Ureter (tissue), 1 donor: Measurements from ENCODE around the gene CAP1. TPM values are rescaled to one million over a fixed set of nuclear protein-coding genes. Genes with fewer than 3 reads are reported as not detected.
A peak's percentile ranks its signal among the peaks of the same experiment; 100 is the strongest.
"Not testable (repeated sequence)": the region's sequence is repeated elsewhere in the genome, so short reads cannot be mapped to it uniquely, and the experiment has no call there.

Experiments used
- DNase-seq: peaks from one replicate; pipeline ENCODE4 v3.0.0-alpha.2; 2020; ENCODE audit warnings: low spot score
- total RNA-seq: library from RNA; stranded (reverse); gene quantifications from one replicate; pipeline ENCODE4 v1.2.4, GENCODE V29; 2023
- donor health status: DM: yes; HTN: yes; CAD: no.

Gene CAP1
- total RNA-seq, 1 donor from 2014 or later: 351 TPM

DNA sequence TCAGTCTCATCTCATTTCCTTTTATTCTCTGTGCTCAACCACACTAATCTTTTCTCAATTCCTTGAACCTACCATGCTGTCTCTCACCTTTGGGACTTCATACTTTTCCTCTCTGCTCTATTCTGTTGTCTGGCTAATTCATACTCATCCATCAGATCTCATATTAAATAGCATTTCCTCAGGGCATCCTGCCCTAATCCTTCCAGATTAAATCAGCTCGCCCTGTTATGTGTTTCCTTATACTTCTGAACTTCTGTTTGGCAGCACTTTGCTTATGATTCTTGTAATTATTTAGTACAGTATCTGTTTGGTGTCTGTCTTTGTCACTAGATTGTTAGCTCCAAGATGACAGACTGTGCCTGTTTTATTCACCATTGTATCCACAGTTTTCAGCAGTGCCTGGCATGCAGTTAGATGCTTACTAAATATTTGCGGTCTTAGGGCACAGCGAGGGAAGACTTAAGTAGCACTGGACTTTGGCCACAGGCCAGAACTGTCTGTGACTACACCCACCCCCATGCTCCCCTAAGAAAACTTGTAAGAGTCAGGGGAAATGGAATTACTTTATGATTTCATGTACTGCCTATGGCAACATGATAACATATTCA lies 9.9 kb upstream of the CAP1 start:
- DNase-seq: no peak

GRCh38 chr1:40032240-40032891 lies 8.2 kb upstream of the CAP1 start:
- no peak for DNase-seq

DNA sequence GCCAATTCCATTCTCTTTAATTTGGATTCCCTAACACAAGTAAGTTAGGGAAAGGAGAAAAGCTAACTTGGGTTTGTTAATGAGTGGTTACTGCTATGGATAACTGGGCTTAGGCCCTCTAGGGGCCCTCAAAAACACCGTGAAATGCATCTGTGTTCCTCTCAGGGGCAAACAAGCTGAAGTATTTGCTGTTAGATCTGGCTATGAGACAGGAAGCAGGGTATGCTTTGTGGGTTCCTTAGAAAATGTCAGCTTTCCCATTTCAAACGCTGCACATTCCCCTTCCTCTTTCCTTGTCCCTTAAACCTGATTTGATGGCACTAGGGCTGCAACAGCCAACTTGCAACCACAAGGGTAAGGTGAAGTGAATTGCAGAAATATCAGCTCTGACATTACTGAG lies 5.7 kb upstream of the CAP1 start:
- DNase-seq: no peak

- peak; percentile 72 for DNase-seq
Observed at GRCh38 chr1:40036574-40036973, 4.0 kb upstream of the CAP1 start.

GRCh38 chr1:40037254-40037653 lies 3.3 kb upstream of the CAP1 start:
- DNase-seq: not testable (repeated sequence)

DNA sequence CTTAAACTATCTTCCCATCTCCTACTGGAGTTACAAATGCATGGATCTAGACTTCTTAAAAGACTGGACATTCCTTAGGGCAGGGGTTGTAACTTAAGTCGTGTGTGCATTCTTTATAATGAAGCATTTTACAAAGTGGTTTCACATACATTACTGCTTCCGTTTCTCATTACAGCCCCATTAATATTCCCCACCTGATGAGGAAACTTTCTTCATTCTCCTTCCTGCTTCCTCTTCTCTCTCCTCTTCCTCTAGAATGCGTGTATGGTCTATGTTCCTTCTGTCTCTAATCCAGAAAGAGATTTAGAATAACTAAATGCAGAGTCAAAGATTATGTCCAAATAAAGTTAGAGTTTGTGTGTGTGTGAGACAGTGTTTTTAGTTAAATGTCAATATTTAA lies 1.8 kb upstream of the CAP1 start:
- DNase-seq: no peak

DNA sequence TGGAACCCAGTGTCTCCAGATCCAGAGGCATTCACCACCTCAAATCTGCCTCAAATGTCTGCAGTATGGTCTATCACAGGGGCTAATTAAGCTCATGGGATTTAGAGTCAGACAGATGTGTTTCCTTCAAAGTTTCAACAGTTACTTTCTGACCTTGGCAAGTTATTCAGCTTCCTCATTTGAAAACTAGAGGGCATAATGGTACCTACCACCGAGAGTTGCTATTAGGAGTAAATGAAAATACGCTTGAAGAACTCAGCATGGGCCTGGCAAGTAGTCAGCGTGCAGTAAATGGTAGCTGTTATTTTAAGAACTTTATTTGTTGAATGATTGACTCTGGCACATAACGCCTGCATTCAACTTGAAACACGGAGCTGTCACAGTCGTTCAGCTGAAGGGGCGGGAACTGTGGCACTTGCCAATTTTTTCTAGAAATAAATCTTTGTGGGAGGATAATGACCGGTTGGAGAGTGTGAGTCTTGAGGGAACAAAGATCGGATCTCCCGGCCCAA lies 1.2 kb upstream of the CAP1 start:
- no peak for DNase-seq

DNA sequence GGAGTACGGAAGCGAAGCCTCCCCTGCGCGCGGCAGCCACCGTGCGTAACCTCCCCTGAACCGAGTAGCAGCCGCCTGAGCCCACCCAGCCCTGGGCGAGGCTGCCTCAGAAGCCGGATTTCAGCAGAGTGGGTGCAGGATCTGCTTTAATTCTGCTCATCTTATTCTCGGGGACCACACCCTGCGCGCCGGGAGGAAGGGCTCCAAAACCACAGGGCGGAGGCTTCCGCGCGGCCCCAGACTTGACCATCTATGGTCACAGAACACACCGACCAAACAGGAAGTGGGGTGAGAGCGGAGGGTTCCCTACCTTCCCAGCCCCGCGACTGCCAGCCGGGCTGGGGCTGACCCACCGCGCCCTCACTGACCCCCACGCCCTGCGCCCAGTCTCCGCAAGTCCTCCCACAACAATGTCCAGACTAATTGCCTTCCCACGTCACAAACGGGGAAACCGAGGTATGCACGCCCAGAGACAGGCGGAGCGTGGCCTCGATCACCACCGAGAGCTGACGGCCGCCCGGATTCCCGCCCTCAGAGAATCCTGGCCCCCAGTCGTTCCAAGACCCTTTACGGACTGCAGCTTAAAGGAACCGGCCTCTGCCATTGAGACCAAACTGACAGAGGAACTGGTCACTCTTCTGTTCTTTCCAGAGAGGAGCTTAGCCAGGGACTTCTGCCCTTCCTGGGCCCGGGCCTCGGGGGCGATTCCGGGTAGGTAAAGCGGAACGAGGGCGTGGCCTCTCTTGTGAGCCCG lies 595 bp upstream of the CAP1 start:
- peak; percentile 93 for DNase-seq

GRCh38 chr1:40041466-40041838 lies 923 bp downstream of the CAP1 start:
- DNase-seq: no peak

DNA sequence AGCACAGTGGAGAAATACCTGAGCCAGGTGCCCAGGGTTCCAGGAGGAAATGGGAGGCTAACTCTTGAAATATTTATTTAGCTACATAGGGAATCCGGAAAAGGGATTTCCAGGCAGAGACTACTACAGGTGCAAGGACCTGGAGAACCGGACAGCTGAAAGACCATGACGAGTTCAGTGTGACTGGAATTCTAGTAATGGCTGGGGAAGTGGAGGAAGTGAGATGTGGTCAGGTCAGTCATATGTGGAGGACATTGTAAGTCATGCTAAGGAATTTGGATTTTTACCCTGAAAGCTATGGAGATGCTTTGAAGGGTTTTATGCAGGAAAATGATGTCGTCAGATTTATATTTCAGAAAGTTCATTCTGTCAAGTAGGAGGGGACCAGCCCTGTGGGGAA lies 1.8 kb downstream of the CAP1 start:
- no peak for DNase-seq

DNA sequence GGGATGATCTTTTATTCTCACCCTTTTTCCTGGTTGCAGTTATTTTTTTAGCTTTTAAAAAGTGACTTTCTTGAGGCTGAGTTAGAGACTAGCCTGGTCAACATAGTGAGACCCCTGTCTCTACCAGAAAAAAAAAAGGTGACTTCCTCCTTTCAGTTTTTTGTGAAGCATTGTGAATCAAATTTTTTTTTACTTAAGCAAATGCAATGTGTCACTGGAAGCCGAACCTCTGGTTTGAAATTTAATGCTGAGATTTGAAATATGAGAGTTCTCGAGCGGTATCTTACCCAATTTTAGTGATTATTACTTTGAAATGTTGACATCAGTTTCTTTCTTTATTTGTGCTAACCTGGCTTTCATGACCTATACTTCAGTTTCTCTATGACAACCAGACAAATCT lies 3.6 kb downstream of the CAP1 start:
- no peak for DNase-seq

GRCh38 chr1:40045182-40045581 lies 4.7 kb downstream of the CAP1 start:
- no peak for DNase-seq

- DNase-seq: no peak
Observed at GRCh38 chr1:40045766-40046165, 5.2 kb downstream of the CAP1 start.

DNA sequence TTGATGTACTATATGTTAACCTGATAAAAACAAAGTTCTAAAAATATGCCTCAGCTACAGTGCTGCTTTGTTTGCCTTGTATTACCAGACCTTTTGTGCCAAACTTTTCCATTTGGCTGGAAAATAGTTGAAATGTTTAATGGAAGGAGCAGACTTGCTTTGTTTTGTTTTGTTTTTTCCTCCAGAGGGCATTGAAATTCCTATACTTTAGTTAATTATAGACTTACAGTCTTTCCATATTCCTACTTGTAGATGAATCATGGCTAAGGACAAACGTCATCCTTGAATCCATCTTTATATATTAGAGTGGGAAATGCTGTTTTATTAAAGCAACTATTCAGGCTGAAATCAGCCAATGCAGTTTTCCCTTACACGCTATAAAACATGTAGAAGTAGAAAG lies 6.7 kb downstream of the CAP1 start:
- DNase-seq: no peak

- no peak for DNase-seq
Observed at GRCh38 chr1:40047769-40048168, 7.2 kb downstream of the CAP1 start.

DNA sequence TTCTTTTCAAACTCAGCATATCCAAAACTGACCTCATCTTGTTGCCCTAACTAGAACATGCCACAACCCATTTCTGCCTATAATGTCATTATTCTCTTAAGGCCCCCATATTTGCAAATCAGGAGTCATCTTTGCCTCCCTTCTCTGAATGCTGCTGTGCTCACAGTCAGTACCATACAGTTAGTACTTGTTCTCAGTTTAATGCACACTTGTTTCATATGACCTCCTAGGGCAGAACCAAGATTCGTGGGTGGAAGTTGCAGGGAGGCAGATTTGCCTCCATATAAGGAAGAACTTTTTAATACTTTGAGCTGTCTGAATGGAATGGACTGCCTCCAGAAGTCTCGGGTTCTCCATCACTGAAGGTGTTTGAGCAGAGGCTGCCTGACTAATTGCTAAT lies 9.2 kb downstream of the CAP1 start:
- DNase-seq: no peak

GRCh38 chr1:40050863-40051262 lies 10.3 kb downstream of the CAP1 start:
- no peak for DNase-seq

GRCh38 chr1:40053138-40053887 lies 12.8 kb downstream of the CAP1 start:
- DNase-seq: no peak

DNA sequence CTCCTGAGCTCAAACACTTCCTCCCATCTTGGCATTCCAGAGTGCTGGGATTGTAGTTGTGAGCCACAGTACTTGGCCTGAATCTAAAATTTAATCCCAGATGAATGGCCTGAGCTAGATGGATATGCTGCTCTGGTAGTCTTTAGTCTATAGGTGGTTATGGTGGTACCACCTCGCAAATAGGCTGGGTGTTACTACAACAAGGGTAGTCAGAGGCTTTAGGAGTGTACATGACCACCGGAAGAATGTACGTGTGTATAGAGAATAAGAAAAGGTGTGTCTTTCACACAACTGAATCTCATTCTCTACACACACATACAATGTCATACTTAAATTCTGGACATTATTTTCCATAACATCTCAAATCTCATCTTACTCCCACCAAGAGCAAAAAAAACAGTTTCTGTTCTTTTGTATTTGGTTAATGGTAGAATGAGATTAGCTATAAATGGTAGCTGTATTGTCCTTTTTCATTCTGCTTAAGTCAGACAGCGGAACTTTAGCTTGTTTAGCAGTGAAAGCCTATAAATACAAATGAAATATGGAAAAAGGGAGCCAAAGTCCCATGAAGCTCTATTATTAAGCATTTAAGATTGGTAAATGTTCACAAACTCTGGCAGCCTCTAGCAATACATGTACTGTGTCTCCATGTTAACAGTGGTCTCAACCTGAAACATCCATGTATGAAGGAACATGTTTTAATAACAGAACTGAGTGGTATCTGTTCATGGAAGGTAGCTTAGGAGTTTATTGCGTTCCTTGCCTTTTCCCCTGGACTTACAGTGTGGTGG lies 16.2 kb downstream of the CAP1 start:
- no peak for DNase-seq

DNA sequence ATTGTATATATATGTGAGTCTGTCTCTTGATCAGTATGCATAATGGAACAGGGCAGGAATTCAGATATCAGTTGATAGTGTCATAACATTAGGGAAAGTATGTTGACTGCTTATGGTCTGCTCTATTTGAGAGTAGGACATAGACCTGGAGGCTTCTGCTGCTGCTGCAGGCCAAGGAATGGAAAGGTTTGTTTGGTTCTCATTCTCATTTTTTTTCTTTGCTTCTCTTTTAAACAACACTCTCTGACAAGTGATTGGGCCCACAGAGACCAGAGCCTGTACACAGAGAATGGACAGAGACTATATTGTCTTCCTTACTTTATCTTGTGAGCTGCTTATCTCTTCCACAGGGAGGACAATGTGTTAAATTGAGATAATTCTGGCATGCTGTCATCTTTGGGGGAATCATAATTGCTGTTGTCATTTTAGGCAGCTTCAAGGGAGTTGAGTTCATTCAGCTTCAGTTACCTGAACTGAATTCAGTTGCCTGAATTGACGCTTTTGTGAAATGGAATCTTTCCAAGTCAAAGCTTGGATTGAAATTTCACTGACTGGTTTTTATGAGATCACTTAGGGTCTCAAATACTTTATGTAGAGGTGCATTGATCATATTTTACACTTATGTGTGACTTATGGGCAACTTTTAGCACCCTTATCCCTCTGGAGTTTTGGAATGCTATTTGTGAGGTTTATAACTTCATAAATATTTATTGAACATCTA lies 16.9 kb downstream of the CAP1 start:
- DNase-seq: no peak

DNA sequence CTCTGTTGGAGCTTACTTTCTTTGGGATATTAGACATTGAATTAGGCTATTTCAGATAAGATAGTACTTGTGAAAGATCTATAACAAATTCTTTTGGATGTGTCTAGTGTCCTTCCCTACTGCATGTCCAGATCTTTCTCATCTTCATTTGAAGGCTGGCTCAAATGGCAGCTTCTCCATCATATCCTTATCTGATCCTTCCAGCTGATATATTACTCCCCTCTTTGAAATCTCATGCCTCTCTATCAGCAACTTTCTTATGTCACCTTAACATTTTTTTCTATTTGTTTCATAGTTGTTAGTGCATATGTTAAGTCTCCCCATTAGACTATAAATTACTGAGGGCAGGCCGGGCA lies 17.5 kb downstream of the CAP1 start:
- no peak for DNase-seq
